HG02610 (cell line): ENCODE data around the gene MRPS23.

Experiments used
- ATAC-seq: cut with Tn5 transposase; IDR thresholded peaks from one replicate; pipeline ENCODE4 v1.9.1; 2021; ENCODE audit warnings: mild to moderate bottlenecking, moderate library complexity; ENCODE audit not compliant: unreplicated experiment

MRPS23 gene

GRCh38 chr17:57803021-57803420 lies 46.8 kb downstream of the MRPS23 start:
- no peak for ATAC-seq

GRCh38 chr17:57801044-57801711 lies 48.7 kb downstream of the MRPS23 start:
- ATAC-seq = no peak

- no peak for ATAC-seq
These were observed 55.0 kb downstream of the MRPS23 start for GRCh38 chr17:57794841-57795240.

GRCh38 chr17:57788725-57789124 lies 61.1 kb downstream of the MRPS23 start:
- no peak for ATAC-seq

- ATAC-seq = no peak
These were observed 64.8 kb downstream of the MRPS23 start for GRCh38 chr17:57785022-57785421.
